Duodenal mucosa (tissue), 2 donors: ENCODE data around the gene MAN1A1.
"Not testable (repeated sequence)": the region's sequence is repeated elsewhere in the genome, so short reads cannot be mapped to it uniquely, and the experiment has no call there.

Experiments used
- H3K27ac ChIP-seq: one replicate; pipeline ENCODE4 v1.7.0; 2013; ENCODE audit warnings: low read depth, low read length
- H3K27me3 ChIP-seq, 2 donors: one replicate each; pipeline ENCODE4 v1.7.0; 2013; ENCODE audit warnings: low read length in 2 of 2, control low read depth in 1 of 2; ENCODE audit not compliant: insufficient read depth in 2 of 2, control insufficient read depth in 1 of 2
- H3K36me3 ChIP-seq, 2 donors: one replicate each; pipeline ENCODE4 v1.7.0; 2013; ENCODE audit warnings: low read length in 2 of 2, control low read depth in 1 of 2; ENCODE audit not compliant: insufficient read depth in 2 of 2, control insufficient read depth in 1 of 2
- H3K4me1 ChIP-seq, 2 donors: one replicate each; pipeline ENCODE4 v1.7.0; 2013; ENCODE audit warnings: low read length in 2 of 2, control low read depth in 1 of 2; ENCODE audit not compliant: insufficient read depth in 2 of 2, control insufficient read depth in 1 of 2
- H3K4me3 ChIP-seq, 2 donors: one replicate each; pipeline ENCODE4 v1.7.0; 2013; ENCODE audit warnings: low read length in 2 of 2, low read depth in 1 of 2
- H3K9ac ChIP-seq, 2 donors: one replicate each; pipeline ENCODE4 v1.7.0; 2013; ENCODE audit warnings: low read length in 2 of 2, low read depth in 1 of 2
- H3K9me3 ChIP-seq, 2 donors: one replicate each; pipeline ENCODE4 v1.7.0; 2013; ENCODE audit warnings: low read length in 2 of 2, control low read depth in 1 of 2; ENCODE audit not compliant: control insufficient read depth in 1 of 2

MAN1A1 gene

GRCh38 chr6:119171088-119171841 lies 178.3 kb downstream of the MAN1A1 start:
- Histone ChIP-seq H3K4me3 (no peak overlapping the region), H3K27me3 (no peaks in the 10 kb centered on the region), H3K9me3 (no peaks in the 10 kb centered on the region), H3K4me1 (no peaks in the 10 kb centered on the region), H3K36me3 (no peaks in the 10 kb centered on the region), H3K27ac (no peak overlapping the region), H3K9ac (no peak overlapping the region)

GRCh38 chr6:119170447-119171087 lies 179.0 kb downstream of the MAN1A1 start:
- Histone ChIP-seq H3K27ac (no peak overlapping the region), H3K9me3 (no peaks in the 10 kb centered on the region), H3K27me3 (no peaks in the 10 kb centered on the region), H3K9ac (no peak overlapping the region), H3K36me3 (no peaks in the 10 kb centered on the region), H3K4me3 (no peak overlapping the region), H3K4me1 (no peaks in the 10 kb centered on the region)

DNA sequence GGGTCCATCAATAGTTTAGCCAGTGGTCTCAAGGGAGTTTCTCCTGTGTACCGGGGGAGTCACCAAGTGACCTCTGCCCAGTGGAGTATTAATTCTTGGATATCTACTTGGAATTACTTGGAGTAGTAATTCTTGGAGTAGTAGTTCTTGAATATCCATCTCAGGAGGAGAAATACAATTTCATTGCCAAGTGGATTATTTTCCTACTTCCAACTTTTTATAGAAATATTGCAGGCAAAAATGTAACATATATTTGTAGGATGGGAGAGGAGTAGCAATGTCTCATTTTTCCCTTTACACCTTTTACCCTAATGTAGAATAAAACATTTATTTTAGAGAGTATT lies 179.5 kb downstream of the MAN1A1 start:
- H3K27ac ChIP-seq = no peak overlapping the region
- H3K36me3 ChIP-seq = no peaks in the 10 kb centered on the region
- no peaks in the 10 kb centered on the region for H3K9me3 ChIP-seq
- no peak overlapping the region for H3K4me3 ChIP-seq
- no peaks in the 10 kb centered on the region for H3K27me3 ChIP-seq
- H3K4me1 ChIP-seq = no peaks in the 10 kb centered on the region
- H3K9ac ChIP-seq = no peak overlapping the region

DNA sequence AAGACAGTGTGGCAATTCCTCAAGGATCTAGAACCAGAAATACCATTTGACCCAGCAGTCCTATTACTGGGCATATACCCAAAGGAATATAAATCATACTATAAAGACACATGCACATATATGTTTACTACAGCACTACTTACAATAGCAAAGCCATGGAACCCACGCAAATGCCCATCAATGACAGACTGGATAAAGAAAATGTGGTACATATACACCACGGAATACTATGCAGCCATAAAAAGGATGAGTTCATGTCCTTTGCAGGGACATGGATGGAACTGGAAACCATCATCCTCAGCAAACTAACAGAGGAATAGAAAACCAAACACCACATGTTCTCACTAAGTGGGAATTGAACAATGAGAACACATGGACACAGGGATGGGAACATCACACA lies 180.2 kb downstream of the MAN1A1 start:
- H3K4me1 ChIP-seq, H3K9ac ChIP-seq, H3K36me3 ChIP-seq, H3K9me3 ChIP-seq, H3K4me3 ChIP-seq, H3K27me3 ChIP-seq, H3K27ac ChIP-seq: not testable (repeated sequence)

DNA sequence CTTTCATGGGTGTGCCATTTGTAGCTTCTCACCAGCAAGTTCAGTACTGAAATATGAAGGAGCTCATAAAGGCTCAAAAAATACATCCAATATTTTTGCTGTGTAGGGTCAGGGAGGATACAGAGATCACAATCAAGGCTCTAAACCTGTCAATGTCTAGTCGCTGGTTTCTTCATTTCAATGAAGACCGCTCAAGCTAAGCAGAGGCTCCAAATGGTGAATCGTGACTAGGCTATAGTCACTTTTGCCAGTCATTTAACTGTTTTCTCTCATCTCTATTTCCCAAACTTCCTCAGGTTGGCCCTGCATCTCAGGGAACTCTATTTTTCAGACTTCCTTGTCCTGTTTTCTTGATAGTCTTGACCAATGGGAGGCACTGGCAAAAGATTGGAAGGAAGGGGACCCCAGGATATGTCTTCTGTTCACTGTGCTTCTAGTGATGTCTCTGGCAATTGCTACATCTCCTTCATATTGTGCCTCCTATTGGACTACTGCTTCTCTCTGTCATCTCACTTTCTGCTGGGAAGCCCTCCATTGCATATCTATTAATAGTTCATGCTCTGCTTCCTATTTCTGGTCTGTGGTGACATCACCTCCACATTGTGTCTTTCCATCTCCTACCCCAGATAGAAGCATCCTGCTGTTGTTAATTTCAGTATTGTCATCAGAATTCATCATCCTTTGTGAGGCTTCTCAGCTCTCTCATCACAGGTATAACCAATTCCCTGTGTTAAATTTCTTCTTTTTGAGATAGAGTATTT lies 183.4 kb downstream of the MAN1A1 start:
- Histone ChIP-seq H3K9me3 (no peaks in the 10 kb centered on the region), H3K27me3 (no peaks in the 10 kb centered on the region), H3K4me1 (no peaks in the 10 kb centered on the region), H3K27ac (no peak overlapping the region), H3K9ac (no peak overlapping the region), H3K4me3 (no peak overlapping the region), H3K36me3 (no peaks in the 10 kb centered on the region)

DNA sequence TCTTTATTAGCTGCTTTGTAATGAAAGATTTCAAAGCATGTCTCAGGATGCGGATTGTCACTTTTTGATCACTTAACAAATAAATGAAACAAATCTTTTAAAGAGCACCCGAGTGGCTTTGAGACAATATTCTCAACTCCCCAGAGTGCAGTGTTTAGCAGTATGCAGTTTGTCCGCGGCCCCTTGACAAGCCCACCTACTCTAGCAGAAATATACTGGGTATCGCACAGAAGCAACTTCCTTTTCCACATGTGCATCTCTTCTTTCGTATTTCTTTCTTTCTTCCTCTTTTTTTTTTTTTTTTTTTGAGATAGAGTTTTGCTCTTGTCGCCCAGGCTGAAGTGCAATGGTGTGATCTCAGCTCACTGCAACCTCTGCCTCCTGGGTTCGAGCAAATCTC lies 186.6 kb downstream of the MAN1A1 start:
- H3K36me3 ChIP-seq = no peaks in the 10 kb centered on the region
- H3K4me3 ChIP-seq = no peak overlapping the region

GRCh38 chr6:119162134-119162775 lies 187.3 kb downstream of the MAN1A1 start:
- no peaks in the 10 kb centered on the region for H3K27me3 ChIP-seq
- H3K4me1 ChIP-seq = no peaks in the 10 kb centered on the region
- no peak overlapping the region for H3K9ac ChIP-seq
- no peaks in the 10 kb centered on the region for H3K9me3 ChIP-seq
- no peak overlapping the region for H3K4me3 ChIP-seq
- no peak overlapping the region for H3K27ac ChIP-seq
- no peaks in the 10 kb centered on the region for H3K36me3 ChIP-seq

More for the DNA sequence above, 186.6 kb downstream of the MAN1A1 start:
- Histone ChIP-seq H3K9ac (no peak overlapping the region), H3K27ac (no peak overlapping the region), H3K9me3 (no peaks in the 10 kb centered on the region), H3K27me3 (no peaks in the 10 kb centered on the region), H3K4me1 (no peaks in the 10 kb centered on the region)

DNA sequence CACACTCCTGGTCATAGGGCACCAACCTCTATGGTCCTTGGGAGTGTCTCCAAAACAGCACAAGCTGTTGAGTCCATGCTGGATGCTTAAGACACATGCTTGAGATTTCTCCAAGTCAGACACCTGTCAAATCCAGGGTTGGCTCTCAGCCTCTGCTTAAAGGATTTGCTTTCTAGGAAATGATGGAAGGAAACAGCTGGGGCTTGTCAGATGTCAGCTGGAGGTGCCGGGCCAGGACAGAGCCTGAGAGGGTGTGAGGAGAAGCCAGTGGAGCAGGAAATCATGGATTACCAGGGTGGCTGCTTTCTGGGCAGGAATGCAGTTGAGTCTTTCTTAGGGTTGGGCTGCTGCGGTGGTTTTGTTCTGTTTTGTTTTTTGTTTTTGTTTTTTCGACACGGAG lies 188.1 kb downstream of the MAN1A1 start:
- H3K27ac ChIP-seq = no peak overlapping the region
- no peaks in the 10 kb centered on the region for H3K36me3 ChIP-seq
- no peaks in the 10 kb centered on the region for H3K4me1 ChIP-seq
- no peak overlapping the region for H3K4me3 ChIP-seq
- no peaks in the 10 kb centered on the region for H3K9me3 ChIP-seq
- H3K27me3 ChIP-seq = no peaks in the 10 kb centered on the region
- no peak overlapping the region for H3K9ac ChIP-seq

DNA sequence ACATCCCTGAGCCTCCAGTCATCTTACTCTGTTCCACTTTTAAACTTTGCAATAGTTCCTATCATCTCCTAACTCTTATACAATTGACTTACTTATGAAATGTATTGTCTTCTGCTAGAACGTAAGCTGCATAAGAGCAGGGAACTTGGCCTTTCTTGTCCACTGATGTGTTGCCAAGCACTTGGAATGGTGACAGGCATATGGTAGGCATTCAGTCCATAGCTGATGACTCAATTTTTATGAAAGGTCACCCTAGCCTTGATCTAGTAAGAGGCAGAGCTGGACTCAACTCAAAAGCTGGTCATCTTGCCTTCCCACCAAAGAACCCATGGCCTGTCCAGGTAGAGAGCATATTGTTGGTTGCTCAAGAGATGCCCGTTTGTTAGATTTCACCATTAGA lies 188.7 kb downstream of the MAN1A1 start:
- H3K9me3 ChIP-seq = no peaks in the 10 kb centered on the region
- H3K36me3 ChIP-seq = no peaks in the 10 kb centered on the region
- H3K4me1 ChIP-seq = no peaks in the 10 kb centered on the region
- H3K27ac ChIP-seq = no peak overlapping the region
- no peaks in the 10 kb centered on the region for H3K27me3 ChIP-seq
- H3K9ac ChIP-seq = no peak overlapping the region
- no peak overlapping the region for H3K4me3 ChIP-seq
